Activated CD4-positive, alpha-beta memory T cell treated with anti-CD3 and anti-CD28 coated beads for 36 hours (primary cell): ENCODE results near the gene PTGDR2. TPM values are rescaled to one million over a fixed set of nuclear protein-coding genes. Genes with fewer than 3 reads are reported as not detected.
A peak's percentile ranks its signal among the peaks of the same experiment; 100 is the strongest.

Source experiments
- CTCF ChIA-PET: fragments of 350-600 bp; sonication (Branson Sonifier 250); formaldehyde crosslinking; loops from one replicate; lab custom pipeline; 2021; ENCODE audit warnings: antibody characterized with exemption, inconsistent platforms; lab: Charles Lee
- POLR2A ChIA-PET: fragments of 350-600 bp; sonication (Branson Sonifier 250); formaldehyde crosslinking; loops from one replicate; lab custom pipeline; 2021; ENCODE audit warnings: antibody characterized with exemption; lab: Charles Lee
- DNase-seq: peaks from one replicate; pipeline ENCODE4 v3.0.0-alpha.2; 2020
- H3K27ac Mint-ChIP-seq: one replicate; pipeline ENCODE4 v1.8.0; 2021; ENCODE audit warnings: mixed read lengths
- H3K27me3 Mint-ChIP-seq: one replicate; pipeline ENCODE4 v1.8.0; 2021; ENCODE audit warnings: mixed read lengths
- H3K36me3 Mint-ChIP-seq: one replicate; pipeline ENCODE4 v1.8.0; 2021; ENCODE audit warnings: mixed read lengths
- H3K4me1 Mint-ChIP-seq: one replicate; pipeline ENCODE4 v1.8.0; 2021; ENCODE audit warnings: low read depth, mixed read lengths
- H3K4me3 Mint-ChIP-seq: one replicate; pipeline ENCODE4 v1.8.0; 2021; ENCODE audit warnings: mild to moderate bottlenecking, mixed read lengths
- H3K9me3 Mint-ChIP-seq: one replicate; pipeline ENCODE4 v1.8.0; 2021; ENCODE audit warnings: mixed read lengths
- intact Hi-C: fragments of 100-400 bp; cut with micrococcal nuclease; formaldehyde crosslinking; loops from one replicate; pipeline ENCODE4 v1.15.1; 2023
- total RNA-seq, 2 experiments: library from RNA; stranded (reverse); gene quantifications; one replicate each; pipeline ENCODE4 v1.2.3, GENCODE V29; 2021

The PTGDR2 gene
- total RNA-seq, 2 experiments from 2014 or later = 0.33 to 0.36 TPM

- Mint-ChIP-seq H3K27me3 (no peaks in the 10 kb centered on the region), H3K36me3 (peaks cover 24% of the 10 kb centered on the region), H3K4me3 (no peak overlapping the region), H3K9me3 (no peaks in the 10 kb centered on the region), H3K27ac (no peak overlapping the region), H3K4me1 (peaks cover 14% of the 10 kb centered on the region)
- intact Hi-C loops = no loop called here
- ChIA-PET POLR2A (interaction anchor here (2.2 kb wide), 1 partner anchor 10 kb away, joined by 6 read pairs; no protein-coding TSS in a partner anchor), CTCF (interaction anchor here (0.9 to 1.4 kb wide), 3 partner anchors 22 to 24 kb away, joined by 3 to 9 read pairs (median 3); no protein-coding TSS in a partner anchor)
- DNase-seq = no peak
These were observed 1.5 kb downstream of the PTGDR2 start for GRCh38 chr11:60854140-60854846.

- H3K27ac Mint-ChIP-seq = no peak overlapping the region
- no peaks in the 10 kb centered on the region for H3K27me3 Mint-ChIP-seq
- peaks cover 33% of the 10 kb centered on the region for H3K36me3 Mint-ChIP-seq
- no peak for DNase-seq
- intact Hi-C loops = no loop called here
- peaks cover 5% of the 10 kb centered on the region for H3K4me1 Mint-ChIP-seq
- H3K4me3 Mint-ChIP-seq = no peak overlapping the region
- H3K9me3 Mint-ChIP-seq = no peaks in the 10 kb centered on the region
- ChIA-PET POLR2A (no interaction called here), CTCF (interaction anchor here (0.9 to 1.1 kb wide), 2 partner anchors 21 to 23 kb away, joined by 3 read pairs; no protein-coding TSS in a partner anchor)
These were observed 2.5 kb downstream of the PTGDR2 start for GRCh38 chr11:60852982-60853950.

DNA sequence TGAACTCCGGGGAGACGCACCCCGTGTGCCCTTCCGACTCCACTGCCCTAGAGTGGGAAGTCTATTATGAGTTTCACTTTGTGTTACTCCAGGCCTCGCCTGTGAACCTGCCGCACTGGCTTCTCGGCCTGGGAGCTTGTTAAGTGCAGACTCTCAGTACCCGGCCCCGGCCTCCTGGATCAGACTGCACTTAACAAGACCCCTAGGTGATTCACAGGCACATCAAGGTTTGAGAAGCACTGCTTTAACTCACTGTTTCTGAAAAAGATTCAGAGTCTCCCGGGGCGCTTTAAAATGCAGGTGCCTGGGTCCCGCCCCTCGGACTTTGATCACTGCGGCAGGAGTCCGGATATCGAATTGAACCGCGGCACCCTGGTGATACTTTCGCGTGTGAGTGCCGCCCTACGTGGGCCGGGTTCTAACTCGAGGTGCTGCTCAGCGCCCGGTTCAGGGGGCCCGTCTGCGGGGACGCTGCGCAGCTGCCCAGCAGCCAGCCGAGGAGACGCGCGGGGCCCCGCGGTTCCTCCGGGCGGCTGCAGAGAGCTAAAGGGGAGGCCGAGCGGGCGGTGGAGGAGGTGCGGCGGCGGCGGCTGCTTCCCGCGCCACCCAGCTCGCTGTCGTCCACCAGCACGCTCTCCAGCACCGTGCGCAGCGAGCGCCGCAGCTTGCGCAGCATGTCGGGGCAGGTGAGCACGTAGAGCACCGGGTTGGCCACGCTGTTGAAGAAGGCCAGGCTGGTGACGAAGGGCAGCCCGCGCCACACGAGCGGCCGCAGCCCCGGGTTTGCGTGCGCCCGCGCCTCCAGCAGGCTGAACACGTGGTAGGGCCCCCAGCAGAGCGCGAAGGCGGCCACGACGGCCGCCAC is 3.4 kb downstream of the PTGDR2 start:
- intact Hi-C loops = no loop called here
- CTCF ChIA-PET = no interaction called here
- Mint-ChIP-seq H3K36me3 (peaks cover 35% of the 10 kb centered on the region), H3K27me3 (no peaks in the 10 kb centered on the region), H3K4me3 (no peak overlapping the region), H3K4me1 (no peaks in the 10 kb centered on the region), H3K9me3 (no peaks in the 10 kb centered on the region), H3K27ac (no peak overlapping the region)
- no peak for DNase-seq
- POLR2A ChIA-PET = no interaction called here

DNA sequence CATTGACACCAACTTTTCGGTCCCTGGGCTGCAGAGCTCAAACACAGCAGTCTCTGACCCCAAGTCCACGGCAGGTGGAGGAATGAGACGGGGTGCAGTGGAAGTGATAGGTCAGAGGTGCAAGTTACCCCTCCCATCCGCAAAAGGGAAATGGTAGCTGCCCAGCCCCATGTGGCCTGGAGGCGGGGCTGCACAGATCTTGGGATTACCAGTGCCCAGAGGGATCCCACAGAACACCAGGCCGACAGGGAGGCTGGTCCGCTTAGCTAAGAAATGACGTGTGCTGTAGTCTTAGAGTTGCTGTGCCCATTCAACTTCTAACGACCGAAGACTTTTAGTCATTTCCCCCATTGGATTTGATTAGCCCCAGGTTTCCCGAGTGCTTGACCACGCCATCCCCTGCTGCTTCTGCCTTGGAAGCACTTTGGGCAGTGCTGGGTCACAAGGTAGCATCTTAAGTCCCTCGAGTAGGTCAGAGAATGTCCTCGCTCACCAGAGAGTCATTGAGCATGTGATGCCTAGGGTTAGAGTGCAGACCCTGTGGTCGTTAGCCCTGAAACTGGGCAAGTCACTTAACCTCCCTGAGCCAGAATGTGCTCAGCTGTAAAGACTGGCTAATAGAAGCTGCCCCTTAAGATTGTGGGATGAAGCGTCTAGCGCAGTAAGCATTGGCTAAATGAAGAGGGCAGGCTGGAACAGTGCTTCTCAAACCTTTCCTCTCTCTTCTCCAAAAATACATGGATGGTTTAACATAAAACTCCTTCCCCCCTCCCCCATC is 4.2 kb downstream of the PTGDR2 start:
- H3K4me1 Mint-ChIP-seq = no peaks in the 10 kb centered on the region
- intact Hi-C loops = no loop called here
- POLR2A ChIA-PET = no interaction called here
- no peaks in the 10 kb centered on the region for H3K9me3 Mint-ChIP-seq
- DNase-seq = no peak
- H3K27ac Mint-ChIP-seq = no peak overlapping the region
- no peaks in the 10 kb centered on the region for H3K27me3 Mint-ChIP-seq
- no peak overlapping the region for H3K4me3 Mint-ChIP-seq
- CTCF ChIA-PET = interaction anchor here (1.0 to 1.6 kb wide), 2 partner anchors 14 to 264 kb away, joined by 3 read pairs; no protein-coding TSS in a partner anchor
- H3K36me3 Mint-ChIP-seq = peaks cover 39% of the 10 kb centered on the region

DNA sequence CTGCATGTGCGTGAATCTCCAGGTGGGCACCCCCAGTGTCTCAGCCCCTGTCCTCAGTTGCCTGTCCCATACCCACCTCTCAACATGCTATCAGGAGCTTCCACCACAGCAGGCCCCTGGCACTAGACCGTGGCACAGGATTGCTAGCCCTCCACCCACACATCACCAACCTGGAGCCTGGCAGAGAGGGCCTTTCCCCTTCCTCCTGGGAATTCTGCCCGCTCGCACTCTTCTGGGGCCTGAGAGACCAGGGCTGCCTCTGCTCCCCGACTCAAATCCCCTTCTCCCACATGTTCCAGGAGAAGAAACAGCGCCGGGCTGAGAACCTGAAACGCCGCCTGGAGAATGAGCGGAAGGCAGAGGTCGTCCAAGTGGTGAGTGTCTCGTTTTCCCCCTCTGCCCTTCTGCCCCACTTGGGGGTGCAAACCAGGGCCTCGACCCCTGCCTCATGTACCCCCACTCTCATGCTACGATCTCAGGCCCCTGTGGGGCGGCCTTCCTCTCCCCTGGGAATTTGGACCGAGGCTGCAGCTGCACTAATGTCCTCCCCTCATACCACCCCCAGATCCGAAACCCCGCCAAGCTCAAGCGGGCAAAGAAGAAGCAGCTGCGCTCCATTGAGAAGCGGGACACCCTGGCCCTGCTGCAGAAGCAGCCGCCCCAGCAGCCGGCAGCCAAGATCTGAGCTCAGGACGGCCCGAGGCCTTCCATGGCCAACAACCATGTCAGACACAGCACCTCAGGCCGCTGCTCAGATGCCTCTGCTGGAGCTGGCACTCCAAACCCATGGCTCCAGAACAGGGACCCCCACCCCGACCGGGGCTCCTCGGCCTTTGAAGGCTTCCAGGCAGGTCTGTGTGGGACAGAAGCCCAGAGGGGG is 5.9 kb downstream of the PTGDR2 start:
- DNase-seq = no peak
- Mint-ChIP-seq H3K36me3 (peaks cover 43% of the 10 kb centered on the region), H3K27me3 (no peaks in the 10 kb centered on the region), H3K27ac (no peak overlapping the region), H3K9me3 (no peaks in the 10 kb centered on the region), H3K4me1 (peaks cover 10% of the 10 kb centered on the region), H3K4me3 (no peak overlapping the region)
- intact Hi-C loops = loop anchor here (10.0 kb wide), 1 partner anchor 315 kb away; the partner anchor contains the start of gene VPS37C
- ChIA-PET POLR2A (interaction anchor here (0.5 kb wide), 1 partner anchor 41 kb away, joined by 3 read pairs; no protein-coding TSS in a partner anchor), CTCF (interaction anchor here (0.8 to 1.6 kb wide), 3 partner anchors 12 to 266 kb away, joined by 3 read pairs; no protein-coding TSS in a partner anchor)

- Mint-ChIP-seq H3K4me3 (no peak overlapping the region), H3K27ac (no peak overlapping the region), H3K36me3 (peaks cover 44% of the 10 kb centered on the region), H3K27me3 (no peaks in the 10 kb centered on the region), H3K9me3 (no peaks in the 10 kb centered on the region), H3K4me1 (peaks cover 21% of the 10 kb centered on the region)
- DNase-seq = no peak
- CTCF ChIA-PET = no interaction called here
- intact Hi-C loops = loop anchor here (10.0 kb wide), 1 partner anchor 316 kb away; the partner anchor contains the start of gene VPS37C
- POLR2A ChIA-PET = no interaction called here
These were observed 7.0 kb downstream of the PTGDR2 start for GRCh38 chr11:60848714-60849151.

DNA sequence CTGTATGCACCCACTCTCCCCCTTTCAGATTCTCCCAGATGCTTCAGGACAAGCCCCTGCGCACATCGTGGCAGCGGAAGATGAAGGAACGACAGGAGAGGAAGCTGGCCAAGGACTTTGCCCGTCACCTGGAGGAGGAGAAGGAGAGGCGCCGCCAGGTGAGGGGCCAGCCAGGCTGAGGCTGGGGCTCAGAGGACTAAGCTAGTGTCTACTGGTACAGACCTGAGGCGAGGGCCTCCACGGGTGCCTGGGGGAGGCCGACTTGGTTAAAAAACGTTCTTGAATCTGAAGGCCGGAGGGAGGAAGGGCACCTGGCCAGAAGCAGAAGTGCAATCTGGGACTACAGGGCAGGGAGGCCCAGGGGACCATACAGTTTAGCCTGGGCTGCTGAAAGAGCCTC is 7.9 kb downstream of the PTGDR2 start:
- ChIA-PET POLR2A (no interaction called here), CTCF (no interaction called here)
- no peak overlapping the region for H3K4me3 Mint-ChIP-seq
- DNase-seq = no peak
- no peaks in the 10 kb centered on the region for H3K9me3 Mint-ChIP-seq
- intact Hi-C loops = loop anchor here (10.0 kb wide), 1 partner anchor 317 kb away; the partner anchor contains the start of gene VPS37C
- H3K36me3 Mint-ChIP-seq = peaks cover 43% of the 10 kb centered on the region
- no peak overlapping the region for H3K27ac Mint-ChIP-seq
- no peaks in the 10 kb centered on the region for H3K27me3 Mint-ChIP-seq
- H3K4me1 Mint-ChIP-seq = peaks cover 26% of the 10 kb centered on the region

DNA sequence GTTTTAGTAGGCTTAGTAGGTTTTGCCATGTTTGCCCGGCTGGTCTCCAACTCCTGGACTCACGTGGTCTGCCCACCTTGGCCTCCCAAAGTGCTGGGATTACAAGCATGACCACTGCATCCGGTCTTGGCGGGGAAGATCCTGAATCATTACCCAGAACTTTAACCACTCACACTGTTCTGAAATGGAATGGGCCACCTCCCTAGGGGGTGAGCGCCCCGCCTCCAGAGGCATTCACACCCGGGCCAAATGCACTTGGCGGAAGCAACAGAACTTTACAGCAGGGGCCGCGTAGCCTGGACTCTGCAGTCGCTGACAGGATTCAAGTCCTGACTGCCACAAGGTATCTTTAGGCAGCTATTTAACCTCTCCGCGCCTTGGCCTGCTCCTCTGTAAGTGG is 8.5 kb downstream of the PTGDR2 start:
- POLR2A ChIA-PET = no interaction called here
- peaks cover 43% of the 10 kb centered on the region for H3K36me3 Mint-ChIP-seq

GRCh38 chr11:60845338-60845737 is 10.4 kb downstream of the PTGDR2 start:
- no peaks in the 10 kb centered on the region for H3K9me3 Mint-ChIP-seq
- peak overlapping the region; percentile 88 for H3K4me3 Mint-ChIP-seq
- H3K4me1 Mint-ChIP-seq = peaks cover 36% of the 10 kb centered on the region
- intact Hi-C loops = loop anchor here (10.0 kb wide), 1 partner anchor 319 kb away; the partner anchor contains the start of gene VPS37C
- DNase-seq = no peak
- ChIA-PET POLR2A (no interaction called here), CTCF (interaction anchor here (5.7 kb wide), 1 partner anchor 14 kb away, joined by 39 read pairs; no protein-coding TSS in a partner anchor)
- H3K27me3 Mint-ChIP-seq = no peaks in the 10 kb centered on the region
- H3K36me3 Mint-ChIP-seq = peaks cover 26% of the 10 kb centered on the region
- no peak overlapping the region for H3K27ac Mint-ChIP-seq

More for the DNA sequence above, 8.5 kb downstream of the PTGDR2 start:
- no peaks in the 10 kb centered on the region for H3K27me3 Mint-ChIP-seq
- H3K9me3 Mint-ChIP-seq = no peaks in the 10 kb centered on the region
- no peak overlapping the region for H3K4me3 Mint-ChIP-seq
- CTCF ChIA-PET = interaction anchor here (0.8 kb wide), 1 partner anchor 57 kb away, joined by 3 read pairs; no protein-coding TSS in a partner anchor
- intact Hi-C loops = loop anchor here (10.0 kb wide), 1 partner anchor 318 kb away; the partner anchor contains the start of gene VPS37C
- peaks cover 26% of the 10 kb centered on the region for H3K4me1 Mint-ChIP-seq
- no peak for DNase-seq
- no peak overlapping the region for H3K27ac Mint-ChIP-seq

GRCh38 chr11:60844870-60845221 is 10.9 kb downstream of the PTGDR2 start:
- peak overlapping the region; percentile 88 for H3K4me3 Mint-ChIP-seq
- H3K4me1 Mint-ChIP-seq = peaks cover 36% of the 10 kb centered on the region
- POLR2A ChIA-PET = interaction anchor here (1.3 kb wide), 1 partner anchor 11 kb away, joined by 6 read pairs; the partner anchor contains the start of gene PTGDR2
- H3K36me3 Mint-ChIP-seq = peaks cover 24% of the 10 kb centered on the region
- H3K27ac Mint-ChIP-seq = peak overlapping the region; percentile 1
- intact Hi-C loops = loop anchor here (10.0 kb wide), 1 partner anchor 320 kb away; the partner anchor contains the start of gene VPS37C
- H3K9me3 Mint-ChIP-seq = no peaks in the 10 kb centered on the region
- H3K27me3 Mint-ChIP-seq = no peaks in the 10 kb centered on the region
- no peak for DNase-seq
- CTCF ChIA-PET = interaction anchor here (1.6 to 5.7 kb wide), 2 partner anchors 13 to 54 kb away, joined by 5 to 39 read pairs; no protein-coding TSS in a partner anchor
